ENCODE data around the gene DIAPH2.

The DIAPH2 gene

DNA sequence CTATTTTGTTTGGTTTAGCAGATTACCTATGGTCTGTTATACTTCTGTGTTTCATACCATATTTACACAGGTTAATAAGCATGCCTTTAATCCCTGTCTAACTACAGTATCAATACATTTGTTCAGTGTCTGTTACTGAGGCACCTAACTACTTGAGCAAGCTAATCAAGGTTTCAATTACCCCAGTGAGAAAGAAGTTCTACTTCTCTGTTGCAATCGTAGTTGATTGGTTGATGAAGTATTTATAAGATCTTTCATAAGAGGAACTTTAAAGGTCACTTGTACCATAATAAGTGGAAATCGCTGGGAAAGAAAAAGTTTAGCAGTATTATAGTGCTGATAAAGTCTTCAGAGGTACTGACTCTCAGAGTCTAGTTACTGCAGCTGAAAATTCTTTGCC lies 689.6 kb downstream of the DIAPH2 start:
- Histone ChIP-seq H3K27me3 (no peaks in the 10 kb centered on the region), H3K36me3 (no peaks in the 10 kb centered on the region), H3K4me1 (no peaks in the 10 kb centered on the region), H3K9me3 (no peaks in the 10 kb centered on the region), H3K4me3 (no peak overlapping the region), H3K27ac (no peak overlapping the region)
- TF ChIP-seq, protein P1, sequence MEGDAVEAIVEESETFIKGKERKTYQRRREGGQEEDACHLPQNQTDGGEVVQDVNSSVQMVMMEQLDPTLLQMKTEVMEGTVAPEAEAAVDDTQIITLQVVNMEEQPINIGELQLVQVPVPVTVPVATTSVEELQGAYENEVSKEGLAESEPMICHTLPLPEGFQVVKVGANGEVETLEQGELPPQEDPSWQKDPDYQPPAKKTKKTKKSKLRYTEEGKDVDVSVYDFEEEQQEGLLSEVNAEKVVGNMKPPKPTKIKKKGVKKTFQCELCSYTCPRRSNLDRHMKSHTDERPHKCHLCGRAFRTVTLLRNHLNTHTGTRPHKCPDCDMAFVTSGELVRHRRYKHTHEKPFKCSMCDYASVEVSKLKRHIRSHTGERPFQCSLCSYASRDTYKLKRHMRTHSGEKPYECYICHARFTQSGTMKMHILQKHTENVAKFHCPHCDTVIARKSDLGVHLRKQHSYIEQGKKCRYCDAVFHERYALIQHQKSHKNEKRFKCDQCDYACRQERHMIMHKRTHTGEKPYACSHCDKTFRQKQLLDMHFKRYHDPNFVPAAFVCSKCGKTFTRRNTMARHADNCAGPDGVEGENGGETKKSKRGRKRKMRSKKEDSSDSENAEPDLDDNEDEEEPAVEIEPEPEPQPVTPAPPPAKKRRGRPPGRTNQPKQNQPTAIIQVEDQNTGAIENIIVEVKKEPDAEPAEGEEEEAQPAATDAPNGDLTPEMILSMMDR (IDR thresholded peaks at IDR 0.05) = no peak
- intact Hi-C loops (cut with DNase I; ENCODE audit: low total_unique reads) = no loop called here
- DNase-seq = no peak

DNA sequence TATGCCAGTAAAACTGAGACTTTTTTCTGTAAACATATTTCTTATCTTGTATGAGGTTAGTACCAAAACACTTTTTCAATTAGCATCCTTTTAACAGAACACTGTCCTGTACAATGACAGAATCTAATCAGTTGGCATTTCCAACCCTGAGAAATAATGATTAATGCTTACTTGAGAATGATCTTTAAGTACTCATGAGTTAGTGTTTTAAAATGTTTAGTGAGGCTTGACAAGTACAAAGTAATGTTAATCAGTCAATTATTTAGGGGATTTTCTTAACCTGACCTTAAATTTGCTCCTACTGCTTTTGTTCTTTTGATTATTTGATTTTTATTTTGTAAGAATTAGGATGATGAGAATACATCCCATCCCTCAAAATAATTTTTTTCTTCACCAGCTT lies 695.6 kb downstream of the DIAPH2 start:
- H3K4me3 ChIP-seq = no peak overlapping the region
- TF ChIP-seq, protein P1 (IDR thresholded peaks at IDR 0.05) = no peak
- H3K27ac ChIP-seq = no peak overlapping the region
- no peaks in the 10 kb centered on the region for H3K4me1 ChIP-seq
- DNase-seq = no peak
- intact Hi-C loops (cut with DNase I; ENCODE audit: low total_unique reads) = no loop called here
- H3K36me3 ChIP-seq = no peaks in the 10 kb centered on the region
- no peaks in the 10 kb centered on the region for H3K9me3 ChIP-seq
- no peaks in the 10 kb centered on the region for H3K27me3 ChIP-seq

DNA sequence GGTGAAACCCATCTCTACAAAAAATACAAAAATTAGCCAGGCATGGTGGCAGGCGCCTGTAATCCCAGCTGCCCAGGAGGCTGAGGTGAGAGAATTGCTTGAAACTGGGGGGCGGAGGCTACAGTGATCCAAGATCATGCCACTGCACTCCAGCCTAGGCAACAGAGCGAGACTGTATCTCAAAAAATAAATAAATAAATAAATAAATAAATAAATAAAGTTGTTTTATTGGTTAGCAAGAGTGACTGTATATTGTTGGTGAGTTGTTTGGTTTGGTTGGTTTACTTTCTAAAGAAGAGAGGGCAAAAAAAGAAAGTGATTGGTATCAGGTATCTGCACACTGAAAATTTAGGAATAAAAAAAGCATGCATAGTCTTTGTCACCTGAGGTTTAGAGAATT lies 700.0 kb downstream of the DIAPH2 start:
- no peaks in the 10 kb centered on the region for H3K4me1 ChIP-seq
- no peaks in the 10 kb centered on the region for H3K9me3 ChIP-seq
- H3K4me3 ChIP-seq = no peak overlapping the region
- H3K27ac ChIP-seq = no peak overlapping the region
- no peaks in the 10 kb centered on the region for H3K36me3 ChIP-seq
- DNase-seq = no peak
- TF ChIP-seq, protein P1 (IDR thresholded peaks at IDR 0.05) = no peak
- intact Hi-C loops (cut with DNase I; ENCODE audit: low total_unique reads) = no loop called here
- H3K27me3 ChIP-seq = no peaks in the 10 kb centered on the region

DNA sequence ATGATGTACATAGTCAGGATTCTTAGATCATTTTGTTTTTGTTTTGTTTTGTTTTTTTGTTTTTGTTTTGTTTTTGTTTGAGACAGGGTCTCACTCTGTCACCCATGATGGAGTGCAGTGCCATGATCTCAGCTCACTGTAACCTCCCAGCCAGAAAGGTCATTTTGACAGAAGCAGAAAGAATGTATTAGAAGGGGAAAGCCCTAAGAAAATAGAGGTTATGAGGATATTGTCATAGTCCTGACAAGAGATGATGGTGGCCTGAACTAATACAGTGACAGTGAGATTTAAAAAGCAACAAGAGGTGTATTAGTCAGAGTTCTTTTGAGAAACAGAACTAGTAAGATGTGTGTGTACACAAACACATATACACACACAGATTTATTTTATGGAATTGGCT lies 702.4 kb downstream of the DIAPH2 start:
- H3K27me3 ChIP-seq = no peaks in the 10 kb centered on the region
- intact Hi-C loops (cut with DNase I; ENCODE audit: low total_unique reads) = no loop called here
- no peaks in the 10 kb centered on the region for H3K9me3 ChIP-seq
- H3K36me3 ChIP-seq = no peaks in the 10 kb centered on the region
- H3K27ac ChIP-seq = no peak overlapping the region
- H3K4me3 ChIP-seq = no peak overlapping the region
- DNase-seq = no peak
- H3K4me1 ChIP-seq = no peaks in the 10 kb centered on the region
- TF ChIP-seq, protein P1 (IDR thresholded peaks at IDR 0.05) = no peak

DNA sequence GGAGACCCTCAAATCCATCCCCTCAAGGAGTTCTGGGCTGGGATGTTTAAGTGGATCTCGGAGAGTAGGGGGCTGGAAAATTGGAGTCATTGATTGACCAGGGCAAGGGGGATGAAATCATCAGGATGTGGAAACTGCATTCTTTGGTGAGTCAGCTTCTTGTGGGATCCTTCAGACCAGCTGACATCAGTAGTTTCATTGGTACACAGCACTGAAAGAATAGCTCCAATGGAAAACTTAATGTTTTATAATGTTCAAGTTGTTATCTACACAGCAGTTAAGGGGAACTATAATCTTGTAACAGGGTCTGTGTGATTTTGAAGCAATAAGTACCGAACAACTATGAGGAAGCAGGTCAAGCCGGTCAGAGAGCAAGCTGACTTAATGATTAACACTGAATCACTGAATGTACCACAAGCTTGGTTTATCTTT lies 705.1 kb downstream of the DIAPH2 start:
- no peak overlapping the region for H3K27ac ChIP-seq
- DNase-seq = no peak
- H3K4me1 ChIP-seq = no peaks in the 10 kb centered on the region
- TF ChIP-seq, protein P1 (IDR thresholded peaks at IDR 0.05) = no peak
- H3K36me3 ChIP-seq = no peaks in the 10 kb centered on the region
- no peak overlapping the region for H3K4me3 ChIP-seq
- no peaks in the 10 kb centered on the region for H3K27me3 ChIP-seq
- intact Hi-C loops (cut with DNase I; ENCODE audit: low total_unique reads) = no loop called here
- H3K9me3 ChIP-seq = no peaks in the 10 kb centered on the region

DNA sequence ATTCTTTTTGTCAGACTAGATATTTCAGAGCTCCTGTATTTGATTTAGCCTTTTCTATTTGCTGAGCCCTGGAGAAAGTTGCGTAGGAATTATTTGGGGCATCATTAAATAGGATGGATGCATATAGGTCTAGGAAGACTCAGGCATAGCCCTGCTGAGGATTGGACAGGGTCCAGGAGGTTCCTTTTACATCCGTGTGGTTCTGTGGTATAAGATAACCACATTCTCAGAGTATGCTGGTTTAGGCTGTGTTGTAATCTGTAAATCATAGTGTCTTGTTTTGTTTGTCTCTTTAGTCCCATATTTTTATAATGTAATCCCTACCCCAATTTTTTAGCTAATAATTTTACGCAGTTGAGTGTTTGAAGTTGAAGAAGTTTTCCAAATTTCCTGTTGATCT lies 712.7 kb downstream of the DIAPH2 start:
- intact Hi-C loops (cut with DNase I; ENCODE audit: low total_unique reads) = no loop called here
- no peaks in the 10 kb centered on the region for H3K4me1 ChIP-seq

More for the DNA sequence above, 712.7 kb downstream of the DIAPH2 start:
- Histone ChIP-seq H3K27ac (no peak overlapping the region), H3K9me3 (no peaks in the 10 kb centered on the region), H3K27me3 (no peaks in the 10 kb centered on the region), H3K36me3 (no peaks in the 10 kb centered on the region), H3K4me3 (no peak overlapping the region)
- TF ChIP-seq, protein P1 (IDR thresholded peaks at IDR 0.05) = no peak
- DNase-seq = no peak
